ENCODE measurements around the gene LBX2.

DNA sequence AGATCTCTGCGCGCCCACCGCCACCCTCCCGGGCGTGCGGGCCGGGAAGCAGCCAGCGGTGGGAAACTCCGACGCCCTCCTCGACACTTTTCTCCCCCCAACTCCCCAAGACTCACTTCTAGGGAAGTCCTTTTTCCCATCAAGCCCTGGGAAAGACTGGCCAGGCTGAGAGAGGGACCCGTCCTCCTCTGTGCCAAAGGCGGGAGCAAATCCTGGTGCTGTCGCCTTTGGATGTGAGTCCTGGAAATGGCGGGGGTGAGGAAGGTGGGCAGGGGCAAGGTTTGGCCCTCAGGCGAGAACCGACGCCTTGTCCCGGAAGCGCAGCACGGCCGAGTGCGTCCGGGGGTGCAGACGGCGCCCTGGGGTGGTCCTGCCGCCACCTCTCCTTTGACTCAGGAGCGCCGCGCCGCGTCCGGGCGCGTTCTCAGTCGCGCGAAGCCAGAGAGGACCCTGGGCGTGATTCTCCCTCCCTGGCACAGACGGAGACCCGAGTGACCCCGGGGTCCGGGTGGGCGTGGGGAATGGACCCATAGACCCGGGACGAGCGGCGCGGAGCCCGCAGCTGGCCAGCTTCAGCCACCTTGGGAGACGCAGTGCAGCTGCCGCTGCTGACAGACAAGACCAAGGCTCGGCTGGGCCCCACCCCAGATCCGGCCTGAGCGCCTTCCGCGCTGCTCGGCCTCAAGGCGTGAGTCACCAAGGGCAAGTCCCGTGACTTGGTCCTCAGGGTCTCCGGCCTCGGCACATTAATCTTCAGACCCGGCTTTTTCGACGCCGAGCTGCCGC, 3.5 kb upstream of the LBX2 start:
- TF ChIP-seq, protein P1, sequence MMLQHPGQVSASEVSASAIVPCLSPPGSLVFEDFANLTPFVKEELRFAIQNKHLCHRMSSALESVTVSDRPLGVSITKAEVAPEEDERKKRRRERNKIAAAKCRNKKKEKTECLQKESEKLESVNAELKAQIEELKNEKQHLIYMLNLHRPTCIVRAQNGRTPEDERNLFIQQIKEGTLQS (IDR thresholded peaks at IDR 0.05): no peak
- TF ChIP-seq, protein P2, sequence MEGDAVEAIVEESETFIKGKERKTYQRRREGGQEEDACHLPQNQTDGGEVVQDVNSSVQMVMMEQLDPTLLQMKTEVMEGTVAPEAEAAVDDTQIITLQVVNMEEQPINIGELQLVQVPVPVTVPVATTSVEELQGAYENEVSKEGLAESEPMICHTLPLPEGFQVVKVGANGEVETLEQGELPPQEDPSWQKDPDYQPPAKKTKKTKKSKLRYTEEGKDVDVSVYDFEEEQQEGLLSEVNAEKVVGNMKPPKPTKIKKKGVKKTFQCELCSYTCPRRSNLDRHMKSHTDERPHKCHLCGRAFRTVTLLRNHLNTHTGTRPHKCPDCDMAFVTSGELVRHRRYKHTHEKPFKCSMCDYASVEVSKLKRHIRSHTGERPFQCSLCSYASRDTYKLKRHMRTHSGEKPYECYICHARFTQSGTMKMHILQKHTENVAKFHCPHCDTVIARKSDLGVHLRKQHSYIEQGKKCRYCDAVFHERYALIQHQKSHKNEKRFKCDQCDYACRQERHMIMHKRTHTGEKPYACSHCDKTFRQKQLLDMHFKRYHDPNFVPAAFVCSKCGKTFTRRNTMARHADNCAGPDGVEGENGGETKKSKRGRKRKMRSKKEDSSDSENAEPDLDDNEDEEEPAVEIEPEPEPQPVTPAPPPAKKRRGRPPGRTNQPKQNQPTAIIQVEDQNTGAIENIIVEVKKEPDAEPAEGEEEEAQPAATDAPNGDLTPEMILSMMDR (IDR thresholded peaks at IDR 0.05; ENCODE audit: low read depth, low read length, missing input control): no peak
- TF ChIP-seq FOXA1 (IDR thresholded peaks at IDR 0.05) (no peak), RAD21 (IDR thresholded peaks at IDR 0.05) (peak; percentile 35 to 46), YY1 (IDR thresholded peaks at IDR 0.05) (no peak), NR2F2 (IDR thresholded peaks at IDR 0.05) (peak; percentile 4), SP1 (IDR thresholded peaks at IDR 0.05) (no peak), GABPA (IDR thresholded peaks at IDR 0.05 in 1 of 2, conservative IDR thresholded peaks at IDR 0.05 in 1 of 2) (no peak), JUND (IDR thresholded peaks at IDR 0.05) (peak; percentile 71 to 80), TAF1 (conservative IDR thresholded peaks at IDR 0.05) (peak; percentile 15), EGR1 (IDR thresholded peaks at IDR 0.05; ENCODE audit: low read depth in 2 of 2) (no peak)
- TF ChIP-seq, protein P3, sequence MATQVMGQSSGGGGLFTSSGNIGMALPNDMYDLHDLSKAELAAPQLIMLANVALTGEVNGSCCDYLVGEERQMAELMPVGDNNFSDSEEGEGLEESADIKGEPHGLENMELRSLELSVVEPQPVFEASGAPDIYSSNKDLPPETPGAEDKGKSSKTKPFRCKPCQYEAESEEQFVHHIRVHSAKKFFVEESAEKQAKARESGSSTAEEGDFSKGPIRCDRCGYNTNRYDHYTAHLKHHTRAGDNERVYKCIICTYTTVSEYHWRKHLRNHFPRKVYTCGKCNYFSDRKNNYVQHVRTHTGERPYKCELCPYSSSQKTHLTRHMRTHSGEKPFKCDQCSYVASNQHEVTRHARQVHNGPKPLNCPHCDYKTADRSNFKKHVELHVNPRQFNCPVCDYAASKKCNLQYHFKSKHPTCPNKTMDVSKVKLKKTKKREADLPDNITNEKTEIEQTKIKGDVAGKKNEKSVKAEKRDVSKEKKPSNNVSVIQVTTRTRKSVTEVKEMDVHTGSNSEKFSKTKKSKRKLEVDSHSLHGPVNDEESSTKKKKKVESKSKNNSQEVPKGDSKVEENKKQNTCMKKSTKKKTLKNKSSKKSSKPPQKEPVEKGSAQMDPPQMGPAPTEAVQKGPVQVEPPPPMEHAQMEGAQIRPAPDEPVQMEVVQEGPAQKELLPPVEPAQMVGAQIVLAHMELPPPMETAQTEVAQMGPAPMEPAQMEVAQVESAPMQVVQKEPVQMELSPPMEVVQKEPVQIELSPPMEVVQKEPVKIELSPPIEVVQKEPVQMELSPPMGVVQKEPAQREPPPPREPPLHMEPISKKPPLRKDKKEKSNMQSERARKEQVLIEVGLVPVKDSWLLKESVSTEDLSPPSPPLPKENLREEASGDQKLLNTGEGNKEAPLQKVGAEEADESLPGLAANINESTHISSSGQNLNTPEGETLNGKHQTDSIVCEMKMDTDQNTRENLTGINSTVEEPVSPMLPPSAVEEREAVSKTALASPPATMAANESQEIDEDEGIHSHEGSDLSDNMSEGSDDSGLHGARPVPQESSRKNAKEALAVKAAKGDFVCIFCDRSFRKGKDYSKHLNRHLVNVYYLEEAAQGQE (IDR thresholded peaks at IDR 0.05): peak; percentile 6
- TF ChIP-seq, protein P4, sequence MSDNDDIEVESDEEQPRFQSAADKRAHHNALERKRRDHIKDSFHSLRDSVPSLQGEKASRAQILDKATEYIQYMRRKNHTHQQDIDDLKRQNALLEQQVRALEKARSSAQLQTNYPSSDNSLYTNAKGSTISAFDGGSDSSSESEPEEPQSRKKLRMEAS (IDR thresholded peaks at IDR 0.05): no peak
- TF ChIP-seq, protein P5, sequence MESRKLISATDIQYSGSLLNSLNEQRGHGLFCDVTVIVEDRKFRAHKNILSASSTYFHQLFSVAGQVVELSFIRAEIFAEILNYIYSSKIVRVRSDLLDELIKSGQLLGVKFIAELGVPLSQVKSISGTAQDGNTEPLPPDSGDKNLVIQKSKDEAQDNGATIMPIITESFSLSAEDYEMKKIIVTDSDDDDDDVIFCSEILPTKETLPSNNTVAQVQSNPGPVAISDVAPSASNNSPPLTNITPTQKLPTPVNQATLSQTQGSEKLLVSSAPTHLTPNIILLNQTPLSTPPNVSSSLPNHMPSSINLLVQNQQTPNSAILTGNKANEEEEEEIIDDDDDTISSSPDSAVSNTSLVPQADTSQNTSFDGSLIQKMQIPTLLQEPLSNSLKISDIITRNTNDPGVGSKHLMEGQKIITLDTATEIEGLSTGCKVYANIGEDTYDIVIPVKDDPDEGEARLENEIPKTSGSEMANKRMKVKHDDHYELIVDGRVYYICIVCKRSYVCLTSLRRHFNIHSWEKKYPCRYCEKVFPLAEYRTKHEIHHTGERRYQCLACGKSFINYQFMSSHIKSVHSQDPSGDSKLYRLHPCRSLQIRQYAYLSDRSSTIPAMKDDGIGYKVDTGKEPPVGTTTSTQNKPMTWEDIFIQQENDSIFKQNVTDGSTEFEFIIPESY (IDR thresholded peaks at IDR 0.05): no peak
